C4-2B (cell line): ENCODE data around the gene GTSF1L.

ENCODE experiments used
- H3K27ac ChIP-seq: fragments of 450-650 bp; 2 replicates; pipeline ENCODE4 v1.5.1; 2017
- CTCF ChIP-seq: fragments of 450-650 bp; conservative IDR thresholded peaks from 2 replicates; pipeline ENCODE4 v1.5.1; 2017; ENCODE audit warnings: mild to moderate bottlenecking
- ZFX ChIP-seq: fragments of 450-650 bp; IDR thresholded peaks from 2 replicates; pipeline ENCODE4 v1.6.1; 2017

Gene GTSF1L

GRCh38 chr20:43723186-43723585, 3.6 kb downstream of the GTSF1L start:
- H3K27ac ChIP-seq = no peak overlapping the region

GRCh38 chr20:43722153-43722505, 4.7 kb downstream of the GTSF1L start:
- no peak overlapping the region for H3K27ac ChIP-seq
- TF ChIP-seq ZFX (no peak), CTCF (no peak)

More at GRCh38 chr20:43723186-43723585, 3.6 kb downstream of the GTSF1L start:
- TF ChIP-seq CTCF = no peak
- no peak for TF ChIP-seq ZFX

- no peak overlapping the region for H3K27ac ChIP-seq
- TF ChIP-seq ZFX (no peak), CTCF (no peak)
Measured at GRCh38 chr20:43721429-43722152, 5.2 kb downstream of the GTSF1L start.

GRCh38 chr20:43721097-43721428, 5.7 kb downstream of the GTSF1L start:
- no peak overlapping the region for H3K27ac ChIP-seq

GRCh38 chr20:43720007-43720406, 6.8 kb downstream of the GTSF1L start:
- TF ChIP-seq CTCF = no peak
- no peak for TF ChIP-seq ZFX
- no peak overlapping the region for H3K27ac ChIP-seq

More at GRCh38 chr20:43721097-43721428, 5.7 kb downstream of the GTSF1L start:
- TF ChIP-seq CTCF (no peak), ZFX (0 out of 2 replicates have a peak, but pooled peaks have one; percentile 22)

GRCh38 chr20:43717616-43717995, 9.2 kb downstream of the GTSF1L start:
- no peak for TF ChIP-seq CTCF

GRCh38 chr20:43716757-43717615, 9.8 kb downstream of the GTSF1L start:
- TF ChIP-seq ZFX = no peak
- TF ChIP-seq CTCF = no peak
- H3K27ac ChIP-seq = no peak overlapping the region

More at GRCh38 chr20:43717616-43717995, 9.2 kb downstream of the GTSF1L start:
- H3K27ac ChIP-seq = no peak overlapping the region
